RWPE1 (cell line): ENCODE results near the gene ADISSP.

Experiments
- CTCF ChIA-PET: fragments of 350-600 bp; sonication (Branson Sonifier 250); formaldehyde crosslinking; extraction: SDS; loops from one replicate; lab custom pipeline; 2021; lab: Yijun Ruan, JAX
- POLR2A ChIA-PET: fragments of 400-600 bp; formaldehyde crosslinking; extraction: SDS; loops from one replicate; lab custom pipeline; 2020; ENCODE audit warnings: antibody characterized with exemption; ENCODE audit not compliant: low non-redundant PET; lab: Yijun Ruan, JAX
- DNase-seq: peaks from one replicate; pipeline ENCODE4 v3.0.0; 2012; ENCODE audit warnings: low spot score
- H3K27ac ChIP-seq: fragments of 450-650 bp; 2 replicates; pipeline ENCODE4 v1.5.1; 2017
- TF ChIP-seq, protein P1 (sequence below): fragments of 450-650 bp; conservative IDR thresholded peaks from 2 replicates; pipeline ENCODE4 v1.5.1; 2017; ENCODE audit warnings: low read depth, mild to moderate bottlenecking

The ADISSP gene

DNA sequence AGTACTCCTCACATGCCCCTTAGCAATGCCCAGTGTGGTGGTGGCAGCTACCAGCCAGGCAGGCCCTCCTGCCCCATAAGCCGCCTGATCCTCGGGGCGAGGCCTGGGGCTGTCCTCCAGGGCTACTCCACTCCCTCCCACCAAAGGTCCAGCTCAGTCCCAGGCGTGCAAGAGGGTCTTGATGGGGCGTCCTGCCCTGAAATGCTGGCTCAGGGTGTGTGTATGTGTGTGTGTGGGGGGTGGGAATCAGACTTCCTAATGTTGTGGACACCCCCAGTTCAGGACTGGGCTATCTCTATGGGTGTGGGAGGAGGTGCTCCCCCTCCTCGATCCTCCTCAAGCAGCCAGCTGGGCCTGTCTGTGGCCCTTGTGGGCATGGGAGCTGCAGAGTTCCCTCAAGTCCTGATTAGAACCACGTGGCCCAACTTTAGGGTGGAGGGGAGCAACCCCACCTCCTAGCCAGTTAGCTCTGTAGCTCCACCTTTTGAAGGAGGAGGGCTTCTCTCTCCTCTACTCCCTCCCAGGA, 27.6 kb downstream of the ADISSP start:
- no peak for DNase-seq
- no peak overlapping the region for H3K27ac ChIP-seq
- CTCF ChIA-PET, result interaction anchor here (0.6 to 1.5 kb wide), 3 partner anchors 13 to 64 kb away, joined by 3 to 4 read pairs (median 4); no protein-coding TSS in a partner anchor
- TF ChIP-seq, protein P1, sequence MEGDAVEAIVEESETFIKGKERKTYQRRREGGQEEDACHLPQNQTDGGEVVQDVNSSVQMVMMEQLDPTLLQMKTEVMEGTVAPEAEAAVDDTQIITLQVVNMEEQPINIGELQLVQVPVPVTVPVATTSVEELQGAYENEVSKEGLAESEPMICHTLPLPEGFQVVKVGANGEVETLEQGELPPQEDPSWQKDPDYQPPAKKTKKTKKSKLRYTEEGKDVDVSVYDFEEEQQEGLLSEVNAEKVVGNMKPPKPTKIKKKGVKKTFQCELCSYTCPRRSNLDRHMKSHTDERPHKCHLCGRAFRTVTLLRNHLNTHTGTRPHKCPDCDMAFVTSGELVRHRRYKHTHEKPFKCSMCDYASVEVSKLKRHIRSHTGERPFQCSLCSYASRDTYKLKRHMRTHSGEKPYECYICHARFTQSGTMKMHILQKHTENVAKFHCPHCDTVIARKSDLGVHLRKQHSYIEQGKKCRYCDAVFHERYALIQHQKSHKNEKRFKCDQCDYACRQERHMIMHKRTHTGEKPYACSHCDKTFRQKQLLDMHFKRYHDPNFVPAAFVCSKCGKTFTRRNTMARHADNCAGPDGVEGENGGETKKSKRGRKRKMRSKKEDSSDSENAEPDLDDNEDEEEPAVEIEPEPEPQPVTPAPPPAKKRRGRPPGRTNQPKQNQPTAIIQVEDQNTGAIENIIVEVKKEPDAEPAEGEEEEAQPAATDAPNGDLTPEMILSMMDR, result no peak
- POLR2A ChIA-PET, result no interaction called here

DNA sequence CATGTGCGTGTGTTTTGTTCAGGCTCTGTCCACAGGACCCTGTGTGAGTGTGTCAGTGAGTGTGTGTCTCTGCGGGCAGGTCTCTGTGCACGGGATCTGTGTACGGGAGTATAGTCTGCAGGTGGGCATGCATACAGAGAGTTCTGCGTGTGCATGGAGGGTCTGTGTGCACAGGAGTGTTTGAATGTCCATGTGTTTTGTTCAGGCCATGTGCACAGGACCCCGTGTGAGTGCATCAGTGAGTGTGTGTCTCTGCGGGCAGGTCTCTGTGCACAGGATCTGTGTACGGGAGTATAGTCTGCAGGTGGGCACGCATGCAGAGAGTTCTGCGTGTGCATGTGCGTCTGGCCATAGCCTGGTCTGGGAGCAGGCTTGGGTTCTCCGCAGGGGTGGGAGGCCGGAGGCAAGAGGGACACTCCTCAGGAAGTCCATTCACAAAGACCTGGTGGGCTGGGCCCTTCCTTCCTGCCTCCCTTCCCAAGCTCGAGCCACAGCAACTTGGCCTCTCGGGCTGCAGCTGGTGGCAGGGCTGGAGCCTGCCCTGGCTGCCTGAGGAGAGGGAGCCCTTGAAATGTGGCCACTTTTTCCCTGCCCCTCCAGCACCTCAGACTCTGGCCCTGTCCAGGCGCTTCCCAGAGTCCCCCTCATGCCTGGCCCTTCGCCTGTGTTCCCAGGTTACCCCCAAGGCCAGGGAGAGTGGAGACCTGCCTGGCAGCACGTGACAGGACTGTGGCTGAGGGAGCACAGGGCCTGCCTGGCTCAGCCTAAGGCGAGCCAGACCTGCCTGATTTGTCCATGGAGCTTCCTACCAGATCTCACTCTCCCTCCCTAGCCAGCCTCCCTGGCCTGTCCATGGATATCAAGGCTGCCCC, 28.3 kb downstream of the ADISSP start:
- H3K27ac ChIP-seq, result no peak overlapping the region
- DNase-seq, result no peak
- ChIA-PET POLR2A (no interaction called here), CTCF (no interaction called here)
- TF ChIP-seq, protein P1, result no peak

DNA sequence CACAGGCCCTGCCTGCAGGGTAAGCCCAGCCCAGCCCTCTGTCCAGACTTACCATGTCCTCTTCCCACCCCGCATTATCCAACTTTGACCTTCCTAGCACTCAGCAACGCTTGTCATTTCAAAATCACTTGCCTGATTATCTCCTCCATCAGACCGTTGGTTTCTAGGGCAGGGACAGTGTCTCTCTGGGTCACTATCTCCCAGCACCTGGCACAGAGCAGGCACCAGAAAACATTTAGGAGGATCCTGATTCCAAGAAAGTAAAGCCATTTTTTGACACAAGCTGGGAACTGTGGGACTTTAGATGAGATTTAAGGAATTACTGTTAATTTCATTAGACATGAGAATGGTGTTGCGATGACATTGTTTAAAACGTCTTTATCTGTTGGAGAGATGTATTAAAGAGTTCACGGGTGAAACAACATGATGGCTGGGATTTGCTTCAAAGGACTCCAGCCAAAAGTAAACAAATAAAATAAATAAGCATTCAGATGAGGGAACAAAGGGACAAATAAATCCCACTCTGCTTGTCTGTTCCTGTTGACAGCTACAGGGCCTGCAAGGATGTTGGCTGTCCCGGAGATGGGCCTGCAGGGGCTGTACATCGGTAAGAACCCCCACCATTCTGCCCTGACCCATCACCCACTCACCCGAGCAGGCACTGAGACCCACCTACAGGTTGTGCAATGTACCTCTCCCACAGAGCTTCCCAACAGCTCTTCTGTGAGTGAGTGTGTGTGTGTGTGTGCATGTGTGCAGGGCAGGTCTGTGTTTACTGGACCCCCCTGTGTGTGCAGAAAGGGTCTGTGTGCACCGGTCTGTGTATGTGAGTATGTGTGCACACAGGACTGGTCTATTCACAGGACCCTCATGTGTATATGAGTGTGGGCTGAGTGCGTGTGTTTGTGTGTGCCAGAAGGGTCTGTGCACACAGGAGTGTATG, 29.2 kb downstream of the ADISSP start:
- no peak overlapping the region for H3K27ac ChIP-seq
- TF ChIP-seq, protein P1, result no peak
- DNase-seq, result no peak
- CTCF ChIA-PET, result interaction anchor here (0.5 to 2.4 kb wide), 4 partner anchors 11 to 818 kb away, joined by 3 to 7 read pairs (median 4); partner anchors contain the start of gene ADISSP
- POLR2A ChIA-PET, result no interaction called here

DNA sequence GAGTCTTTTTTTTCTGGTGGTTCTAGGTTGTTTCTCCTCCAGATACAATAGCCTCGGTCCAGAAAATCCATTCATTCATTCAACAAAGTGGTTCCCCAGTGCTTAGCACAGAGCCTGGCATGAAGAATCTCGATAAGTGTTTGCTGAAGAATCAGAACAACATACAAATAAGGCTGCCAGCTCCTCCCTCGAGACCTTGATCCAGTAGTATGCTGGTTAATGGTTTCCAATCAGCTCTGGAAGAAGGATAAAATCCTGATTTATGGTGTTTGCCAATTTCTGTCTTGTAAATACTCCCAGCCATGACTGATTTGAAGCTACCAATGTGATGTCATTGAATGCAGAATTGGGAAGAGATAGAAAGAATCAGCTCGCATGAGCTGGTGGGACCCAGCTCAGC, 31.8 kb downstream of the ADISSP start:
- no peak overlapping the region for H3K27ac ChIP-seq
- ChIA-PET CTCF (interaction anchor here (0.9 kb wide), 1 partner anchor 14 kb away, joined by 4 read pairs; no protein-coding TSS in a partner anchor), POLR2A (no interaction called here)
- TF ChIP-seq, protein P1, result no peak
- DNase-seq, result no peak

DNA sequence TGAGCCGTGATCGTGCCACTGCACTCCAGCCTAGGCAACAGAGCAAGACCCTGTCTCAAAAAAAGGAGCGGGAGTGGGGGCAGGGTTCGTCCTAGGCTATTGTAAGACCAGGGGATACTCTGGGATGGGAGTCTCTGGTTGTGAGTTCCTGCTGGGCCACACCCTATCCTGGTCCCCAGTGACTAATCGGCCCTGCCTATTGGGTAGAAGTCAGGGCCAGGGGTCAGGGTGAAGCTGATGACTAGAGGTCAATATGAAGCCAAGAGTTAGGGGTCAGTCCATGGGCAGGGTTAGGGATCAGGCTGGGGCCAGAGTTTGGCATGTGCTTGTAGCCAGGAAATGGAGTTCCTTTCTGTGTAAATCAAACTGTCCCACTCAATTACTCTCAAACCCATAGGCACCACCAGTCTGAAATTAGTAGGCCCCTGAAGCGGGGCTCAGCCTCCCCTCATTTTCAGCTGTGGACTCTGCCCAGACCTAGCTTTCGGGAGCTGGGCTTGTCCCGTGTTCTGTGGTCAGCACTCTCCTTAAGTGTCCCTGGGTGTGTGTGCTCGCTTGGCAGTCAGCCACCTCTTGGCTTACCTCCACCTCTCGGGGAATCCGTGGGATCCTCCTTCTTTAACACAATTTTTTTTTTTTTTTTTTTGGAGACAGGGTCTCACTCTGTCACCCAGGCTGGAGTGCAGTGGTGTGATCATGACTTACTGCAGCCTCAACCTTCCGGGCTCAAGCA, 33.3 kb downstream of the ADISSP start:
- no peak for DNase-seq
- POLR2A ChIA-PET, result no interaction called here

More for the DNA sequence above, 33.3 kb downstream of the ADISSP start:
- TF ChIP-seq, protein P1, result no peak
- CTCF ChIA-PET, result interaction anchor here (0.6 kb wide), 1 partner anchor 255 kb away, joined by 7 read pairs; no protein-coding TSS in a partner anchor
- H3K27ac ChIP-seq, result peak overlapping the region; percentile 12; the same call in 1 of the 2 replicates
